Measurements from ENCODE around the gene TGFB2.

The TGFB2 gene

DNA sequence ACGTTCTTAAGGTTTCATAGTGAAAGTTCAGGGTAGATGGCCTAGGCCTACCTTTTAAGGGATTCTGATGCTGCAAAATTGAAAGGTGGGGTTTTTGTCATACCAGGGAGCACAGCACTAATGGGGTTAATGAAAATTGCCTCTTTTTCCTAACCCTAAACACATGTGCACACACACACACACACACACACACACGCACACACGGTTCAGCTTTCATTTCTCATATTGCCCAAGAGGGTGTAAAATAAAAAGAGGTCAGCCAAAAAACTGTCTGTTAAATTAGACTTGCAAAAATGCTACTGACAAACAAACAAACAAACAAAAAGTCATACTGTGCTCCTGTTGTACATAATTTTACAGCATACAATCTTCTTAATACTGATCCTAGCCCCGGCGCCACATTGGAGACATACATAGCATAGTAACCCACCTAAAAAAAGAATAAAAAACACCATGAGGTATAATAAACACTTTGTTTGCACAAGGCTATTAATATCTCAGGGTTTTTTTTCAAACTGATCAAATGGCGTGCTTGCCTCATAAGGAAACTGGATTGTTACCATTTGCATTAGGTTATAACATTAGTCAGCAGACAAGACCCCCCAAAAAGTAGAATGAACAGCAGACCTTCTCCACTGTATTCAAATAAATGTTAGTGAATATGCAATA, 69.1 kb downstream of the TGFB2 start:
- no peak overlapping the region for H3K27ac Mint-ChIP-seq
- no peaks in the 10 kb centered on the region for H3K4me1 Mint-ChIP-seq
- no peaks in the 10 kb centered on the region for H3K27me3 Mint-ChIP-seq (ENCODE audit: low read depth, poor library complexity)
- peaks cover 29% of the 10 kb centered on the region for H3K9me3 Mint-ChIP-seq
- no peak for DNase-seq
- H3K4me3 Mint-ChIP-seq: no peak overlapping the region
- peaks cover 33% of the 10 kb centered on the region for H3K36me3 Mint-ChIP-seq (ENCODE audit: low read depth)
- TF ChIP-seq CTCF (IDR thresholded peaks at IDR 0.05): no peak

- H3K4me1 Mint-ChIP-seq: no peaks in the 10 kb centered on the region
- H3K27me3 Mint-ChIP-seq (ENCODE audit: low read depth, poor library complexity): no peaks in the 10 kb centered on the region
- no peak overlapping the region for H3K4me3 Mint-ChIP-seq
- H3K36me3 Mint-ChIP-seq (ENCODE audit: low read depth): peaks cover 27% of the 10 kb centered on the region
- H3K9me3 Mint-ChIP-seq: peaks cover 29% of the 10 kb centered on the region
- no peak for TF ChIP-seq CTCF (IDR thresholded peaks at IDR 0.05)
- DNase-seq: no peak
- H3K27ac Mint-ChIP-seq: no peak overlapping the region
Measured at GRCh38 chr1:218415726-218416125, 70.6 kb downstream of the TGFB2 start.

GRCh38 chr1:218421531-218421930, 76.4 kb downstream of the TGFB2 start:
- Mint-ChIP-seq H3K36me3 (ENCODE audit: low read depth) (peaks cover 25% of the 10 kb centered on the region), H3K27me3 (ENCODE audit: low read depth, poor library complexity) (no peaks in the 10 kb centered on the region), H3K4me3 (no peak overlapping the region), H3K4me1 (no peaks in the 10 kb centered on the region), H3K9me3 (peaks cover 22% of the 10 kb centered on the region), H3K27ac (no peak overlapping the region)
- no peak for TF ChIP-seq CTCF (IDR thresholded peaks at IDR 0.05)
- no peak for DNase-seq

DNA sequence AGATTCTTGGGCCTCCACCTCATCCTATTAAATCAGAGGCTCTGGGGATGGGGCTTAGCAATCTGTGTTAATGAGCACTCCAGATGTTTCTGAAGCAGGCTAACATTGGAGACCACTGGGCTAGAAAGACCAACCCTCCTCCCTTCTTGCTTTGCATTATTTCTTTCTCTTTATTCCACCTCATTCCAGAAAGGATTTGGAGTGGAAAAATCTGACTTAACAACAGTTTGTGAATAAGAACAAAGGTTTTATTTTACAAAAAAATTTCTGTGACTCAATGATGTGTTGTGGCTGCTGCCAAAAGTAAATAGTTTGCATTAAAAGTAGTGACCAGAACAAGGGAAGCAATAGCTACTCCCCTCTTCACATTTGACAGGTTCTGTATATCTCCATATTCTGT, 79.4 kb downstream of the TGFB2 start:
- TF ChIP-seq CTCF (IDR thresholded peaks at IDR 0.05): no peak
- DNase-seq: no peak
- Mint-ChIP-seq H3K27me3 (ENCODE audit: low read depth, poor library complexity) (no peaks in the 10 kb centered on the region), H3K27ac (no peak overlapping the region), H3K4me3 (no peak overlapping the region), H3K36me3 (ENCODE audit: low read depth) (no peaks in the 10 kb centered on the region), H3K4me1 (no peaks in the 10 kb centered on the region), H3K9me3 (no peaks in the 10 kb centered on the region)

- H3K9me3 Mint-ChIP-seq: no peaks in the 10 kb centered on the region
- H3K36me3 Mint-ChIP-seq (ENCODE audit: low read depth): no peaks in the 10 kb centered on the region
- no peak for DNase-seq
- no peaks in the 10 kb centered on the region for H3K4me1 Mint-ChIP-seq
- no peak overlapping the region for H3K4me3 Mint-ChIP-seq
- H3K27ac Mint-ChIP-seq: no peak overlapping the region
- H3K27me3 Mint-ChIP-seq (ENCODE audit: low read depth, poor library complexity): no peaks in the 10 kb centered on the region
- no peak for TF ChIP-seq CTCF (IDR thresholded peaks at IDR 0.05)
Measured at GRCh38 chr1:218425647-218426342, 80.7 kb downstream of the TGFB2 start.

DNA sequence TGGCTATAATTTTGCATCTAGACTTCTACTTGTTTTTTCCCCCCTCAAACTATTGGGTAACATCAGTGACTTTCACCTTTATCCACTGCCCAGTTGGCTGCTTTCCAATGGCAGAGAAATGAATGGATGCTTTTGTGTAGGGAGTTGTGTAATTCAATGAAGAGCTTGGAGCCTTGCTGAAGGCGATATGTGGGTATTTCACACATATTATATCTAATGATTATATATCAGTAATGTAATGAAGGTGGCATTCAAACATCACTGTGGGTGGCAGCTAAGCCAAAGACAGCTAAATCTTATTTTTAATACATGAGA, 81.2 kb downstream of the TGFB2 start:
- no peaks in the 10 kb centered on the region for H3K27me3 Mint-ChIP-seq (ENCODE audit: low read depth, poor library complexity)
- TF ChIP-seq CTCF (IDR thresholded peaks at IDR 0.05): no peak

More for the DNA sequence above, 81.2 kb downstream of the TGFB2 start:
- no peaks in the 10 kb centered on the region for H3K36me3 Mint-ChIP-seq (ENCODE audit: low read depth)
- no peaks in the 10 kb centered on the region for H3K4me1 Mint-ChIP-seq
- no peak for DNase-seq
- no peak overlapping the region for H3K4me3 Mint-ChIP-seq
- H3K9me3 Mint-ChIP-seq: no peaks in the 10 kb centered on the region
- no peak overlapping the region for H3K27ac Mint-ChIP-seq
